ENCODE data around the gene RAB25.
"Not testable (repeated sequence)": the region's sequence is repeated elsewhere in the genome, so short reads cannot be mapped to it uniquely, and the experiment has no call there.

Gene RAB25

DNA sequence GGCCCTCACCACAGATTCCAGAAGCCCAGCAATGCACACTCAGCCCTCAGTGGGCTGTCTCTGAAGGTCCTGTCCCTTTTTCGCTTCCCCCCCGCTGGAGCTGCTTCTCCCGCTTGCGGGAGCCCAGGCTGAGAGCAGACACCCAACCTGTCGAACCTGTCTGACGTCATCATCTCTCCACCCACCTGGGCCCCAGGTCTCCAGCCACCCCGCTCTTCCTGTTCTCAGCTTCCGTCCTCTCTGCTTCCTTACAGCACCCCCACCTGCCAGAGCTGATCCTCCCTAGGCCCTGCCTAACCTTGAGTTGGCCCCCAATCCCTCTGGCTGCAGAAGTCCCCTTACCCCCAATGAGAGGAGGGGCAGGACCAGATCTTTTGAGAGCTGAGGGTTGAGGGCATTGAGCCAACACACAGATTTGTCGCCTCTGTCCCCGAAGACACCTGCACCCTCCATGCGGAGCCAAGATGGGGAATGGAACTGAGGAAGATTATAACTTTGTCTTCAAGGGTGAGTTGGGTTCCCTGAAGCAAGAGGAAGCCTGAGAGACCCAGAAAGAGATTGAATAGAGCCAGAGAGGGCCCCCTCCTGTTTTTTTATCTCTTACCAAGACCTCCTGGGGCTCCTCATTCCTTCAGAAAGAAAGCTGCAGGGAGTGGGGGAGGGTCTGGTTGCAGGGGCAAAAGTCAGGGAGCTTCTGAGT is at the start of gene RAB25:
RAB25 (plus strand) TSS at position 224 of the 700 bp plus-strand sequence; CDS start at position 465, 241 bp downstream.
- no peak for DNase-seq (ENCODE audit: low read depth in 2 of 2)

GRCh38 chr1:156012051-156012817 is 48.7 kb upstream of the RAB25 start:
- no peak for DNase-seq (ENCODE audit: low read depth in 2 of 2)

- no peak for DNase-seq (ENCODE audit: low read depth in 2 of 2)
Observed at GRCh38 chr1:156014829-156015228, 46.1 kb upstream of the RAB25 start.

DNA sequence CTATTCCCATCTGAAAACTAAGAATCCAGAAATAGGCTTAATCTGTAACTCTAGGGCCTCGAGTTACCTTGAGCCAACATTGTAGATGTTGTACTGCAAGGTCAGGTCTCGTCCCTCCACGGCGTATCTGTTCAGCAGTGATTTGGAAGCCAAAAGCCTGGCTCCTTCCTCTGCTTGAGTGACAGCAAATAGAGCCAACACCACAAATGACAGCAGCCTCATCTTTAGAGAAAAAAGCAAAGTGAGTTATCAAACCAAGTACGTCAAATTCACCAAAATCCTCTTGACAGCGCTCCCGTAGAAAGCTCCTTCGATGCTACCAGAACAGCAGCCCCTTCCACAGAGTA is 41.0 kb upstream of the RAB25 start:
- DNase-seq (ENCODE audit: low read depth in 2 of 2) = no peak

GRCh38 chr1:156020293-156021092 is 40.5 kb upstream of the RAB25 start, which contains the start of gene SSR2:
Gene SSR2 (minus strand): TSS chr1:156020951. CDS start chr1:156020167, 784 bp downstream.
- DNase-seq (ENCODE audit: low read depth in 2 of 2) = peak; percentile 61 to 67

GRCh38 chr1:156021093-156021428 is 39.9 kb upstream of the RAB25 start:
- DNase-seq (ENCODE audit: low read depth in 2 of 2) = no peak

GRCh38 chr1:156021954-156022353 is 39.0 kb upstream of the RAB25 start:
- DNase-seq (ENCODE audit: low read depth in 2 of 2) = no peak

GRCh38 chr1:156024801-156025200 is 36.2 kb upstream of the RAB25 start:
- no peak for DNase-seq (ENCODE audit: low read depth in 2 of 2)

DNA sequence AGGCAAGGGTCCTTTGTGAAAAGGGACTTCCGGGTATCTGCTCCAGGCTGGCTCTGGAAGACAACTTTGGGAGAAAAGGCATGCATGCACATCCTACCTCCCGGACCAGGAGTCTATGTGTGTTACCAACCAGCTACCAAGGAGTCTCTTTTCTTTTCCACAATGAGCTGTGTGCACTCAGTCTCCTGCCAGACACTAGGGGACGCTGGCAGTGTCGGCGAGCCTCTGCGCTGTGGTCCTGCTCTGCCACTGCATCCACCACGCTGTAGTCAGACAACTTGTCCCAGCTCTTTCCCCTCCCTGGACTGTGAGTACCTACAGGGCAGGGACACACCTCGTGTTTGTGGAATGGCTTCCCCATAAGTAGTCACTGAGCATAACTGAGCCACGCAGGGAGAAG is 35.1 kb upstream of the RAB25 start:
- peak in 1 of 2 donors; percentile 15 for DNase-seq (ENCODE audit: low read depth in 2 of 2)

DNA sequence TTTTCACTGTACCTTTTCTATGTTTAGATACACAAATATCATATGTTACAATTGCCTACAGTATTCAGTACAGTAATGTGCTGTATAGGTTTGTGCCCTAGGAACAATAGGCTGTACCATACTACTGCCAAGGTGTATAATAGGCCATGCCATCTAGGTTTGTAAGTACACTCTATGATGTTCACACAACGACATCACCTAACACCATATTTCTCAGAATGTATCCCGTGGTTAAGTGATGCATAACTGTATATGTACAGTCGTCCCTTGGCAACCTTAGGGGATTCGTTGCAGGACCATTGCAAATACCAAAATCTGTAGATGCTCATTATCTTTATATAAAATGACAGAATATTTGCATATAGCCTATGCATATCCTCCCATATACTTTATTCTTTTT is 34.4 kb upstream of the RAB25 start:
- no peak for DNase-seq (ENCODE audit: low read depth in 2 of 2)

- no peak for DNase-seq (ENCODE audit: low read depth in 2 of 2)
Observed at GRCh38 chr1:156033011-156033410, 27.9 kb upstream of the RAB25 start.

DNA sequence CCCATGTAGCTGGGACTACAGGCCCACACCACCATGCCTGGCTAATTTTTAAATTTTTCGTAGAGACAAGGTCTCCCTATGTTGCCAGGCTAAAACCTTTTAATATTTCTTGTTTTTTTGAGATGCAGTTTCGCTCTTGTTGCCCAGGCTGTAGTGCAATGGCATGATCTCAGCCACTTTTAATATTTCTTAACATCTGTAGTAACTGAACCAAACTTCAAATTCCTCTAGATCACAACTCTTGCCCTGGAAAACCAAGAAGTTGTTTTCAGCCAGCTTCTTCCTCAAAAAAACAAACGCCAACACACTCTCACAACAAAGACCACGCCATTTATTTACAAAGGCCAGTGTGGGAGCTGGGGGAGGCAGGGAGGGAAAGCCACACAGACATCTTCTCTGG is 26.0 kb upstream of the RAB25 start:
- not testable (repeated sequence) for DNase-seq (ENCODE audit: low read depth in 2 of 2)

DNA sequence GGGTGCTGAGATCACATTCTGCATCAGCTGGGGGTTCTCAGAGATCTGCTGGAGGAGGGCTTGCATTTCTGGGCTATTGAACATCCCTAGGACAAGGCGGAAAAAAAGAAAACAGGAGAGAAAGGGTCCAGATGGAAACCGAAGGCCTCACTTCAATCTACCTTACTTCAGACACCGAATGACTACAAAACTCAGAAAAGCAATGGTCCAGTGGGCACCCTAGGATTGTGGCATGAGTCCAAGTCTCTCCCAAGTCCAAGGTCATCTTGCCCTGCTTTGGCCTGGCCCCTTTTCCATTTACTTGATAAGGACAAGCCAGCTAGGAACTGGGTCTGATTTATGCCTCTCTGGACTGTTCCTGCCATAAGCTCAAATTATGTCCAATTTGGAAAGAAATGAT is 18.1 kb upstream of the RAB25 start:
- no peak for DNase-seq (ENCODE audit: low read depth in 2 of 2)

DNA sequence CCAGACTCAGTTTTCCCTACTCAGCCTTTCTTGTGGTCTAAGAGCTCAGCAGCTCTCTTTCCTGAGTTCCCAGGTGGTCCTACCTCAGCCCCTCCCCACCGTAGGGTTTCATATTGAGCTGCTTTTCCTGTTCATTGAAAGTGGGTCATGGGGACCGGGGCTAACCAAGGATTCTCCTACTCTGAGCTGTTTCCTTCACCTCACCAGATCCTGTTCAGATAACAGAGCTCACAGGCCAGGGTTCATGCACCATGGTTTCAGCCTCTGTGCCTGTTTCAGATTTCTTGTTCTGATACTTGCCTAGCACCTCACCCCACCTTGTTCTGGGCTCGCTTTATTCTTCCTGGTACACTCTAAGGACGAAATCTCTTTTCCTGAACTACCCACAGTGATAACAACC is 15.9 kb upstream of the RAB25 start:
- DNase-seq (ENCODE audit: low read depth in 2 of 2) = no peak

DNA sequence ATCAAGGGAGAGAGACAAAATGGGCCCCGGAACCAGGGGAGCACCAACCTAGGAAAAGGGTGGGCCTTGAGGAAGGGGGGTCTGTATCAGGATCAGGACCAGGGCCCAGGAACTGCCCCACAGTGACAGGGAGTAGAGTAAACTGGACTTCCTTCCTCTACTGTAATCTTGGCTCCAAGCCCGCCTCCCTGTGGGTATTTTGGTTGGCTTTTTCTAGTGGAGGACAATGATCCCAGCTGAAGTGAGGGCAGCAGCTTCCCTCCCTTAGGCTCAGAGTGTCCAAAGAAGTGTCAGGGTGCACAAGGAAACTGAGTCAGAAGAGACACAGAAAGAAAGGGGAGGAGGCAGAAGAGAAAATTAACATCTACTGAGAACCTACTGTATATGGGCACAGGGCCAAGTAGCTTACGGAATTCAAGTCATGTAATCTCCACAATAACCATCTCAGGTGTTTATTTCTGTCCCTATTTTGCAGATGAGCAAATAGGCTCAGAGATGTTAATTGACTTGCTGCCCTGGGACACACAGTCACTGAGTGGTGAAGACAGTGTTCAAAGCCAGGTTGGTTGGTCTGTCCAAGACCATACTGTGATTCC is 12.2 kb upstream of the RAB25 start:
- DNase-seq (ENCODE audit: low read depth in 2 of 2) = no peak

- DNase-seq (ENCODE audit: low read depth in 2 of 2) = no peak
Observed at GRCh38 chr1:156050376-156050775, 10.6 kb upstream of the RAB25 start.

DNA sequence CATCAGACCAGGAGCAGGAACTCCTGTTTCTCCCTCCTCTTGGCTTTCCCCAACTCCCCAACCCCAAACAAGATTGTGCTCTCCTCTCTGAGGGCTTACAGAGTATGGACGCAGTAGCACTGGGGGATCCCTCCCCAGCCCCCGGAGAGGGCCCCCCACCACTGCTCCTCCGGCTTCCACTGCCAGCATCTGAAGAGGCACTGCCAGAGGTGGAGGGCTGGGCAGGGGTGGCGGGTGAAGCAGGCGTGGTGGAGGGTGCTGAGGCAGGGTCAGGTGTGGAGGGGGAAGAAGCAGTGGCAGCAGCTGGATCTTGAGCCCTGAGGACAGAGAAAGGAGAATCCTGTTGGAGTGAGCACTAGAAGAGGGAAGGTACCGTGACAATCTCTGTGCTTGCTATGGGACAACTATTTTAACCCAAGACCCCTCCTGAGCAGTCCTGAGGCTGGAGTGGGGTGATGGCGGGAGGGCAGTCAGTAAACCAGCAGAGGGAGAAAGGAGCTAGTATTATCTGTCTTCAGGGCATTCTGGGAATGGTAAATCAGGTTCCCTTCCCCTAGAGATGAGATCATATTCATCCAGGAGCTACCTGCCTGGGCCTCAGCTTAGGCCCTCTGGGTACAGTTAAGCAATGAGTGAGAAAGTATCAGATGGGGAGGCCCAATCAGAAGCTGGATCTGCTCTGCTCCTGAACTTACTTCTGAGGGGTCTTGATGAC is 9.8 kb upstream of the RAB25 start:
- DNase-seq (ENCODE audit: low read depth in 2 of 2) = no peak

GRCh38 chr1:156052862-156053767 is 7.8 kb upstream of the RAB25 start:
- DNase-seq (ENCODE audit: low read depth in 2 of 2) = peak; percentile 61 to 62

GRCh38 chr1:156053768-156054499 is 7.0 kb upstream of the RAB25 start, which contains the start of gene UBQLN4:
Gene UBQLN4 (minus strand): TSS chr1:156053798. CDS start chr1:156053701, 97 bp downstream.
- peak; percentile 81 to 83 for DNase-seq (ENCODE audit: low read depth in 2 of 2)
